Measurements from ENCODE around the gene ABLIM2.

ABLIM2 gene

GRCh38 chr4:7989654-7990053 is 169.0 kb downstream of the ABLIM2 start:
- no peak for DNase-seq

GRCh38 chr4:7988437-7988836 is 170.2 kb downstream of the ABLIM2 start:
- no peak for DNase-seq

DNA sequence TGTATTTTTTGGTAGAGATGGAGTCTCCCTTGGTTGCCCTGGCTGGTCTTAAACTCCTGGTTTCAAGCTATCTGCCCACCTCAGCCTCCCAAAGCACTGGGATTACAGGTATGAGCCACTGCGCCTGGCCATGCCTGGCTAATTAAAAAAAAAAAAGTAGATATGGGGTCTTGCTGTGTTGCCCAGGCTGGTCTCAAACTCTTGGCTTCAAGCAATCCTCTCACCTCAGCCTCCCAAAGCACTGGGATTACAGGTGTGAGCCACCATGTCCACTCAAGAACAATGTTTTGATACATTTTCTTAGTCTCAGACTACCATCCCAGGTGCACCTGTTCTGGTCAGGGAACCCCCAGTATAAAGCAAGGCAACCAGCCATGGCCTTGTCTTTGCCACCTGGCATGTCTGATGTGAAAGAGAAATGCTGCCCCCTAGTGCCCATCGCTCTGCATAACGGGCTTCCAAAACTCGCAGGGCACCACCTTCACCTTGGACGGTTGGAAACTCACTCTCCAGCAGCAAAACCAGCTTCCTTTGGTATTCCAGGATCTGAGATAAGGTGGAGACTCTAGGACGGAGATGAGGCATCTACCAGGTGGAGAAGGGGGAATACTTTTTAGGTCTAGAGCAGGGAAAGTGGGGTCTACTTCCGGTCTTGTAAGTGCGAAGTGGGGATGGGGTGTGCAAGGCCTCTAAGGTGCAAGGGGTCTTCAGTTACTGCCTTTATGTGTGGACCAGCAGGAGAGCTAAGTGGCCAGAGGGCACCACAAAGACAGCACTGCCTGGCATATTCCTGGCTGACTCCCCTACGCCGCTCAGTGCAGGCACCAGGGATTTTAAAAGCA is 171.2 kb downstream of the ABLIM2 start:
- DNase-seq, result peak in 46 of 56 donors; percentile 14 to 81 (median 43)

- DNase-seq, result no peak
Observed at GRCh38 chr4:7985891-7986441, 172.6 kb downstream of the ABLIM2 start.

GRCh38 chr4:7985072-7985471 is 173.5 kb downstream of the ABLIM2 start:
- no peak for DNase-seq

- DNase-seq, result no peak
Observed at GRCh38 chr4:7984286-7984925, 174.2 kb downstream of the ABLIM2 start.

DNA sequence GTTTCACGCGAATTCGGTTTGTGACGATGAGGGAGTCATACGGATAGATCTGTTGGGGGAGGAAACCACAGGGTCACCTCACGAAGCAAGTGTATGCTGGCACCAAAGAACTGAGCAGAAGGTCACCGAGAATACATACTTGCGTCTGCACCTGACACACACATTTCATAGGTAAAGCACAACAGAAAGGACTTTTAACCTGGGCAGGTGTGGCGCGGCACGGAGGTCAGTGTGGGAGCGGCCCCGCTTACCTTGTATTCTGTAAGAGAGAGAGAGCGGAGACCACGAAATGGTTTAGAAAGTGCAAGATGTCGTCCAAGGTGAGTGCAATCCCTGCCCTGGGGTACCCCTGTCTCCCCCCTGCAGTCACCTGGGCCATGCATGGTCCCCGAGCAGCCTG is 175.3 kb downstream of the ABLIM2 start:
- DNase-seq, result no peak

DNA sequence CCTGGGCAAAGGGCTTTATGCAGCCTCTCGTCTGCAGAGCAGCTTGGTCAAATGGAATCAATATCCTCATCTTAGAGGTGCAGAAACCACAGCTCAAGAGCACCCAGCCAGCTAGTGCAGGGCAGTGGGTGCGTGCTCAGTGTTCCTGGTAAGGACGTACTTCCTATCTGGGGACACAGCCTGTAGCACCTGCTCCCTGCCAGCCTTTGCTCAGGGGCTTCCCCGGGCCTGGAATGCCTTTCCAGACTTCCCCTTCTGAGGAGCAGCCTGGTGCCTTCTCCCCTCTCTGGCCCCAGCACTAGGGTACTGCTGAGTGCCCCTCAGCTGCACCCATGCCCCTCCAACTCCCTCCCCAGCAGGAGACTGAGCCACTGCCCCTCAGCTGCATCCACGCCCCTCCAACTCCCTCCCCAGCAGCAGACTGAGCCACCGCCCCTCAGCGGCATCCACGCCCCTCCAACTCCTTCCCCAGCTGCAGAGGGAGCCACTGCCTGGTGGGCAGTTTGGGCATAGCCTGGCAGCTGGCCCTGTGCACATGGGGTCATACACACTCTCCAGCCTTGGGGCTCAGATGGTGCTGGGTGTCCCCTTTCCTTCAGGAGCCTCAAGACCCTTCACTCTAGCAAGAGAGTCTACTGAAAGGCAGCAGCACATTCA is 176.7 kb downstream of the ABLIM2 start:
- DNase-seq, result no peak

GRCh38 chr4:7980036-7980435 is 178.6 kb downstream of the ABLIM2 start:
- DNase-seq, result no peak

DNA sequence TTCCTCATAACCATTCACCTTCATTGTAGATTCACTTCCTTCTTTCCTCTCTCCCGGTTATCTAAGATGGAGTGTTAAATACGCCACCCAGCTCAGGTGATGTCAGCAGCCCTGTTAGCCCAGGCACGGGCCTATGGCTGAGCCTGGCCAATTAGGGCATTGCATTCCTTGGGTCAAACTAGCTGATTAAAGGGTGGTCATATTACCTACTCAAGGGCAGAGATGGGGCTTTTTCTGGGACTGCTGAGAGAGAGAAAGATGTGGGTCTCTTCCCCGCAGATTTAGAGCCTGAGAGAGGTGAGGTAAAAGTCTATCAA is 179.0 kb downstream of the ABLIM2 start:
- no peak for DNase-seq

GRCh38 chr4:7978907-7979651 is 179.5 kb downstream of the ABLIM2 start:
- no peak for DNase-seq

DNA sequence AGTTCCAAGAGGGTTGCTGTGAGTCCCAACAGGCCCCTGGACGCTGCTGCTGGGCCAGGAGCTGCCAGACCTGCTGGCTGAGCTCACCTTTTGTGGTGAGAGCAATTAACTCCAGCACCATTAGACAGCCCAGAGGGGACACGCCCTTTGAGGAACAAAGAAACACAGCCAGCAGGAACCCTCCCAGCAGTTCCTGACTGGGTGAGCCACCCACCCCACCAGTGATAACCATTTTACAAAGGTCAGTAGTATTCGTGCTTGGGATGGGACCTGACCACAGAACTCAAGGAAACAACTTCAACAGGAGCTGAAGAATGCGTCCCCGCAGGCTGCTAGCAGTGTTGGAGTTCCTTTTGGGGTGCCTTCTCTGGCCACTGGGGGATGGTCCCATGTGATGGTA is 180.1 kb downstream of the ABLIM2 start:
- DNase-seq, result no peak

- DNase-seq, result no peak
Observed at GRCh38 chr4:7976634-7977033, 182.0 kb downstream of the ABLIM2 start.

DNA sequence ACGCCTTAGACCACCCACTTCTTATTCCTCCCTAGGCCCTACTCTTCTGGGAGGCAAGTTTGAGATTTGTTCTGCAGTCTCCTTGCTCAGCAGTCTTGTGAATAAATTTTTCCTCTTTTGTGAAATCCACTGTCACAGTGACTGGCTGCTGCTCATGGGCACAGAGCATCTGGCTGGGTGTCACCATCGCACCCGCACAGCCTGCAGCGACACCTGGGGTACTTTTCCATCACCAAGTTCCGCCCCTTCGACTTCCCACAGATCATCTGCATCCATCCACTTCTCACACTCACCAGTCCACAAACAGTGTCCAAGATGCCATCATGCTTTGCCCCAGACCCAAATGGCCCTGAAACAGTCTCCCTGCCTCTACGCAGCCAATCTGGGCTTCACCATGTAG is 182.6 kb downstream of the ABLIM2 start:
- DNase-seq, result no peak

GRCh38 chr4:7974425-7974824 is 184.2 kb downstream of the ABLIM2 start:
- DNase-seq, result no peak

DNA sequence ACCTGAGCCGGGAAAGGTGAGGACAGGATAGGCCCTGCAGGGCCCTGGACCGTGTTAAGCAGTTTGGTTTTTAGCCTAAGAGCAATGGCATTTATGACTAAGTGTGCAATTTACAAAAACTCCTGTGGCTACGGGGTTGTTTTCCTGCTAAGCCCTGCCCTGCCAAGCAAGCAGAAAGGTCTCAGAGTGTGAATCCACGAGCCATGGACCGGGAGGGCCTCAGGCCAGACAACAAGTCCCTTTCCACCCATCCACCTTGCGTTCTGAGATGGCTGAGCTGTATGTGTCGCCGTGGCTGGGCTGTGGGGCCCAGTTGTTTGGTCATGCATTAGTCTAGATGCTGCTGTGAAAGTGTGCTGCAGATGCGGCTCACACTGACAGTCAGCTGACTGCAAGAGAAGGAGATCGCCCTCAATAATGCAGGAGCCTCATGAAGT is 185.1 kb downstream of the ABLIM2 start:
- DNase-seq, result no peak

GRCh38 chr4:7971881-7972500 is 186.6 kb downstream of the ABLIM2 start:
- DNase-seq, result no peak

GRCh38 chr4:7971159-7971631 is 187.4 kb downstream of the ABLIM2 start:
- DNase-seq, result no peak

DNA sequence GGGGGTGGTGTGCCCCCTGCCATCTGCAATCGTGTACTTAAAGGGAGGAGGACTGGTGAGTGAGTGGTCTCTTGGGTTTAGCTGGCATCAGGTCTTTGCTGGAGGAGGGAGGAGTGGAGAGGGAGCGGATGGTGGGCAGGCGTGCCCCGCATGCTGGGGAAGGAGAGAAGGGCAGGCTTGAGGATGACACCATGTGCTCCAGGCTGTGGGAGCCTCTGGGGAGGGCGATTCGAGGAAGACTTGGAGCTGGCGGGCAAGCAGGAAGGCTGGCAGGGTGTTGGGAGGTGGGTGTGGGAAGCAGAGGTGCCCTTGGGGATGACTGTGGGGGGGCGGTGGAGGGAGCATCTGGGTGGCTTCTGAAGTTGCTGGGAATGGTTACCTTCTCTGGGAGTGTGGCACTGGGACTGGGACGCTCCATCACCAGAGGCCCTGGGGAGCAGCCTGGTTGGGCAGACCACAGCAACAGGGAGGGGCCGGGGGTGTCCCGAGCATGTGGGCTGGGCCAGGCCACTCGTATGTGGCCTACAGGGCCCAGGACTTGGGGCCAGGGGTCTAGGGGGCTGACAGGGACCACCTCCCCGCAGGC is 188.2 kb downstream of the ABLIM2 start:
- no peak for DNase-seq

DNA sequence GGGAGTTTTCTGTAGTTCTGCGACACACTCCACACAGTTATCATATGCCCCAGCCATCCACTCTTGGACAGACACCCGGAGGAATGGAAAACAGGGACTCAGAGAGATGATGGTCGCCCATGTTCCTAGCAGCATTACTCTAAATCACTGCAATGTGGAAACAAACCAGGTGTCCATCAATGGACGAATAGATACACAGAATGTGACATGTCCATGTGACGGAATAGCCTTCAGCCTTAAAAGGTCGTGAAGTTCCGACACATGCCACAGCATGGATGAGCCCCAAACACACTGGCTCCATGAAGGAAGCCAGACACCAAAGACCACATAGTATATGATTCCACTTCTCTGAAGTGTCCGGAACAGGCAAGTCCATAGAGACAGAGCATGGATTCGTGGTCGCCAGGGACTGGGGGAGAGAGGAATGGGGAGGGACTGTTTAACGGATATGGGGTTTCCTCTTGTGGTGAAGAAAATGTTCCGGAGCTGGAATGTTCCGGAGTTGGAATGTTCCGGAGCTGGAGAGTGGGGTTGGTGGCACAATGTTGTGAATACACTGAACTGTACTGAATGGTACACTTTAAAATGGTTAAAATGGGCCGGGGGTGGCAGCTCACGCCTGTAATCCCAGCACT is 190.2 kb downstream of the ABLIM2 start:
- DNase-seq, result no peak

Data from nucleus accumbens (tissue), 56 donors.